OCI-LY7 (cell line): ENCODE data around the gene PIGN. TPM values are rescaled to one million over a fixed set of nuclear protein-coding genes. Genes with fewer than 3 reads are reported as not detected.

ENCODE experiments used
- BruUV-seq: library from RNA; stranded (reverse); fragments of 400-500 nt; replicated peaks from 2 replicates; lab custom pipeline; 2021; lab: Mats Ljungman, UMichigan
- CTCF ChIA-PET: fragments of 300-600 bp; sonication (Branson Sonifier 250); formaldehyde crosslinking; loops from one replicate; lab custom pipeline; 2022; ENCODE audit warnings: antibody characterized with exemption; ENCODE audit not compliant: unreplicated experiment; lab: Charles Lee
- POLR2A ChIA-PET: fragments of 300-600 bp; sonication (Branson Sonifier 250); formaldehyde crosslinking; loops from one replicate; lab custom pipeline; 2022; ENCODE audit warnings: antibody characterized with exemption; lab: Charles Lee
- DNase-seq: peaks from one replicate; pipeline ENCODE4 v3.0.0-alpha.2; 2015; ENCODE audit warnings: low spot score
- H2AFZ ChIP-seq: fragments of 200-600 bp; sonication (generic), shearing (Covaris generic); 2 replicates; pipeline ENCODE4 v1.6.1; 2014; ENCODE audit warnings: mild to moderate bottlenecking, antibody characterized with exemption, low read length, moderate library complexity
- H3K27ac ChIP-seq: fragments of 200-600 bp; sonication (generic); 2 replicates; pipeline ENCODE4 v1.5.1; 2014; ENCODE audit warnings: mixed run types, low read depth, mild to moderate bottlenecking, moderate library complexity, low read length, inconsistent platforms; ENCODE audit not compliant: poor library complexity, severe bottlenecking
- H3K36me3 ChIP-seq: fragments of 200-600 bp; sonication (generic); 2 replicates; pipeline ENCODE4 v1.6.1; 2014; ENCODE audit warnings: mild to moderate bottlenecking, antibody characterized with exemption, low read length, moderate library complexity, mixed read lengths; ENCODE audit not compliant: insufficient read depth
- H3K4me1 ChIP-seq: fragments of 200-600 bp; sonication (generic); 2 replicates; pipeline ENCODE4 v1.5.1; 2014; ENCODE audit warnings: mild to moderate bottlenecking, low read length; ENCODE audit not compliant: insufficient read depth, poor library complexity, severe bottlenecking
- H3K4me2 ChIP-seq: fragments of 200-600 bp; sonication (generic); 2 replicates; pipeline ENCODE4 v1.6.1; 2014; ENCODE audit warnings: mild to moderate bottlenecking, low read length
- H3K4me3 ChIP-seq: fragments of 200-600 bp; sonication (generic); 2 replicates; pipeline ENCODE4 v1.5.1; 2014; ENCODE audit warnings: mild to moderate bottlenecking, low read depth, low read length; ENCODE audit not compliant: poor library complexity, severe bottlenecking
- H3K79me2 ChIP-seq: fragments of 200-600 bp; sonication (generic); 2 replicates; pipeline ENCODE4 v1.6.1; 2016; ENCODE audit warnings: low read depth, mild to moderate bottlenecking, low read length, moderate library complexity, mixed read lengths; ENCODE audit not compliant: insufficient read depth
- H3K9me2 ChIP-seq: fragments of 200-600 bp; sonication (generic); 2 replicates; pipeline ENCODE4 v1.6.1; 2016; ENCODE audit warnings: mild to moderate bottlenecking, low read length, mixed read lengths; ENCODE audit not compliant: insufficient read depth
- H3K9me3 ChIP-seq: fragments of 200-600 bp; sonication (generic); 2 replicates; pipeline ENCODE4 v1.6.1; 2014; ENCODE audit warnings: mild to moderate bottlenecking, mixed run types, low read length, mixed read lengths
- H4K20me1 ChIP-seq: fragments of 200-600 bp; sonication (generic); 2 replicates; pipeline ENCODE4 v1.6.1; 2014; ENCODE audit warnings: mild to moderate bottlenecking, antibody characterized with exemption, low read length, moderate library complexity, mixed read lengths; ENCODE audit not compliant: insufficient read depth
- EZH2phosphoT487 ChIP-seq: fragments of 200-600 bp; sonication (generic); IDR thresholded peaks from 2 replicates; pipeline ENCODE4 v1.6.1; 2018; ENCODE audit warnings: low read depth, borderline replicate concordance, mild to moderate bottlenecking, mixed run types, antibody characterized with exemption, low read length, moderate library complexity, mixed read lengths
- intact Hi-C: fragments of 100-400 bp; cut with micrococcal nuclease; formaldehyde crosslinking; loops from one replicate; pipeline ENCODE4 v1.10.0; 2022; ENCODE audit not compliant: unreplicated experiment
- total RNA-seq, 2 experiments: library from RNA; depleted of rRNA in 1 of 2; stranded (reverse); fragments of >200 nt in 1 of 2; shearing (Covaris generic) in 1 of 2; gene quantifications; 2 replicates each; pipeline ENCODE4 v1.2.3, GENCODE V29; 2014 to 2022
- TF ChIP-seq, protein P1 (sequence below): fragments of 200-600 bp; sonication (generic); conservative IDR thresholded peaks from 2 replicates; pipeline ENCODE4 v1.5.1; 2014; ENCODE audit warnings: mild to moderate bottlenecking, antibody characterized with exemption, low read length, moderate library complexity, mixed read lengths

Gene PIGN
- total RNA-seq, 2 experiments from 2014 or later: 10.9 to 23.7 TPM

DNA sequence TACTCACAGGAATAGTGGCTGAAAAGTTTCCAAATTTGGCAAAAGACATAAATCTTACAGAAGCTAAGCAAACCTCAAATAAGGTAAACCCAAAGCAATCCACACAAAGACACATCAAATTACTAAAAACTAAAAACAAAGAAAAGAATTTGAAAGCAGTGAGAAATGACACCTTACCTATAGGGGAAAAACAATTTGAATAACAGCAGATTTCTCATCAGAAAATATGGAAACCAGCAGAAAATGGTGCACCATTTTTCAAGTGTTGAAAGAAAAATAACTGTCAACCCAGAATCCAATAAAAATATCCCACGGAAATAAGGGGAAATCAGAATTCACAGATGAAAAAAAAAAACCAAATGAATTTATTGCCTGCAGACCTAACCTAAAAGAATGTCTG, 138.6 kb downstream of the PIGN start:
- BruUV-seq: no TSS peak
- TF ChIP-seq, protein P1, sequence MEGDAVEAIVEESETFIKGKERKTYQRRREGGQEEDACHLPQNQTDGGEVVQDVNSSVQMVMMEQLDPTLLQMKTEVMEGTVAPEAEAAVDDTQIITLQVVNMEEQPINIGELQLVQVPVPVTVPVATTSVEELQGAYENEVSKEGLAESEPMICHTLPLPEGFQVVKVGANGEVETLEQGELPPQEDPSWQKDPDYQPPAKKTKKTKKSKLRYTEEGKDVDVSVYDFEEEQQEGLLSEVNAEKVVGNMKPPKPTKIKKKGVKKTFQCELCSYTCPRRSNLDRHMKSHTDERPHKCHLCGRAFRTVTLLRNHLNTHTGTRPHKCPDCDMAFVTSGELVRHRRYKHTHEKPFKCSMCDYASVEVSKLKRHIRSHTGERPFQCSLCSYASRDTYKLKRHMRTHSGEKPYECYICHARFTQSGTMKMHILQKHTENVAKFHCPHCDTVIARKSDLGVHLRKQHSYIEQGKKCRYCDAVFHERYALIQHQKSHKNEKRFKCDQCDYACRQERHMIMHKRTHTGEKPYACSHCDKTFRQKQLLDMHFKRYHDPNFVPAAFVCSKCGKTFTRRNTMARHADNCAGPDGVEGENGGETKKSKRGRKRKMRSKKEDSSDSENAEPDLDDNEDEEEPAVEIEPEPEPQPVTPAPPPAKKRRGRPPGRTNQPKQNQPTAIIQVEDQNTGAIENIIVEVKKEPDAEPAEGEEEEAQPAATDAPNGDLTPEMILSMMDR: no peak
- TF ChIP-seq EZH2phosphoT487: no peak
- POLR2A ChIA-PET: no interaction called here

DNA sequence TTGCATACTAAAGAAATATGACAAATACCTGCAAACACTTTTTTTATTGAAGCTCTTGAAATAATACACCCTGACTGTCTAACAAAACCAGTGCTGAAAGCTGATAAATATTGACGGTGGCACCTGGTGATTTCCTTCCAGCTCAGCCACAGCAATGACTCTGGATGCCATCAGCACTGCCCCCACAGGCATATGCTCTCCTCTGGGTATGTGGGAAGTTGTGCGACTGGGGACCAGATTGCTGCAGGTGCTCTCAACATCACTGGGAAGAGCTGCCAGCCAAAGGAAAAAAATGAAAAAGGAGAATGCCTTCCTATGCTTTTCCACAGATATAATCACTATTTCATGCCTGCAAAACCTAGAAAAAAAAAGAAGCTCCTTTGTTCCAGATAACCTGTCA, 141.5 kb downstream of the PIGN start:
- ChIA-PET CTCF (no interaction called here), POLR2A (no interaction called here)
- no peak overlapping the region for H3K4me2 ChIP-seq
- no peaks in the 10 kb centered on the region for H3K9me2 ChIP-seq
- no peaks in the 10 kb centered on the region for H3K79me2 ChIP-seq
- no peaks in the 10 kb centered on the region for H3K9me3 ChIP-seq
- H3K4me1 ChIP-seq: no peaks in the 10 kb centered on the region
- no peak overlapping the region for H3K27ac ChIP-seq
- no peak overlapping the region for H3K4me3 ChIP-seq
- no peak for DNase-seq
- no TSS peak for BruUV-seq
- no peak for TF ChIP-seq EZH2phosphoT487
- TF ChIP-seq, protein P1: no peak
- no peaks in the 10 kb centered on the region for H3K36me3 ChIP-seq
- no peaks in the 10 kb centered on the region for H4K20me1 ChIP-seq
- H2AFZ ChIP-seq: no peak overlapping the region
- intact Hi-C loops: no loop called here

More for the DNA sequence above, 138.6 kb downstream of the PIGN start:
- Histone ChIP-seq H3K4me1 (no peaks in the 10 kb centered on the region), H3K4me2 (no peak overlapping the region), H4K20me1 (no peaks in the 10 kb centered on the region), H3K9me2 (no peaks in the 10 kb centered on the region), H3K9me3 (no peaks in the 10 kb centered on the region), H3K36me3 (no peaks in the 10 kb centered on the region), H3K27ac (no peak overlapping the region), H3K79me2 (no peaks in the 10 kb centered on the region), H2AFZ (no peak overlapping the region), H3K4me3 (no peak overlapping the region)
- CTCF ChIA-PET: no interaction called here
- DNase-seq: no peak
- intact Hi-C loops: no loop called here

DNA sequence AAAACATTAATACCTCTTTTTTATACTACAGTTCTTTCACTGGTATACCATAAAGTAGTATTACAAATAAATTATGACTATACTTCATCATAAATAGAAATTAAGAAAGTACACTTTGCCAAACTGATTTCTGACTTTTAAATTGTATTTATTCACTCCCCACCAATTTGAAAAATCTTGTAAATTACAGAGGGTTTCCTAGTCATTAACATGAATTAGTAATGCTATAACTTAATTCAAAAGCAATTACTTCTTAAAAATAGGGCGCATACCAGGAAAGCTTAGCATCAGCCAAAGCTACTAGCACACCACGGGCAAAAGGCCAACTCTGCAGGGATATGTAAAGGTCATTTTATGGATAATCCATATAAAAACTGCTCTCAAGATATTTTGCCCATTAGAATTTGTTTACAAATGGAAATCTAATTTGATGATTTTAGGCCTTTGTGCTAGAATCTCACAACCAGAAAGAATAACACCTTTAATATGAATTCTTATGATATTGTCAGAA, 142.3 kb downstream of the PIGN start:
- Histone ChIP-seq H3K4me3 (no peak overlapping the region), H3K4me2 (no peak overlapping the region), H4K20me1 (no peaks in the 10 kb centered on the region), H3K36me3 (no peaks in the 10 kb centered on the region), H3K9me3 (no peaks in the 10 kb centered on the region), H3K79me2 (no peaks in the 10 kb centered on the region), H3K9me2 (no peaks in the 10 kb centered on the region), H2AFZ (no peak overlapping the region), H3K27ac (no peak overlapping the region), H3K4me1 (no peaks in the 10 kb centered on the region)
- TF ChIP-seq, protein P1: no peak
- no peak for TF ChIP-seq EZH2phosphoT487
- CTCF ChIA-PET: no interaction called here
- no peak for DNase-seq
- POLR2A ChIA-PET: no interaction called here
- intact Hi-C loops: no loop called here
- BruUV-seq: no TSS peak
